CD4-positive, alpha-beta T cell treated with Interleukin-15 for 4 hours (primary cell): ENCODE measurements around the gene EDC3.

Experiments
- DNase-seq: peaks from one replicate; pipeline ENCODE4 v3.0.0-alpha.2; 2020; ENCODE audit warnings: low spot score

EDC3 gene

GRCh38 chr15:74624020-74624602 lies 71.7 kb downstream of the EDC3 start:
- DNase-seq = no peak

- no peak for DNase-seq
Observed at GRCh38 chr15:74622758-74623157, 73.1 kb downstream of the EDC3 start.

GRCh38 chr15:74621936-74622335 lies 73.9 kb downstream of the EDC3 start:
- no peak for DNase-seq

- DNase-seq = no peak
Observed at GRCh38 chr15:74621546-74621920, 74.3 kb downstream of the EDC3 start.

GRCh38 chr15:74620636-74621545 lies 74.9 kb downstream of the EDC3 start:
- peak; percentile 78 for DNase-seq

- no peak for DNase-seq
Observed at GRCh38 chr15:74619916-74620635, 75.7 kb downstream of the EDC3 start.

- no peak for DNase-seq
Observed at GRCh38 chr15:74618841-74619596, 76.8 kb downstream of the EDC3 start.

- no peak for DNase-seq
Observed at GRCh38 chr15:74616996-74617395, 78.8 kb downstream of the EDC3 start.

GRCh38 chr15:74616366-74616939 lies 79.4 kb downstream of the EDC3 start:
- DNase-seq = peak; percentile 50

GRCh38 chr15:74615508-74616365 lies 80.1 kb downstream of the EDC3 start, which contains the start of gene CLK3:
TSS of gene CLK3 (plus strand) at chr15:74615836. CDS start at chr15:74619197, 3,361 bp downstream.
- DNase-seq = peak; percentile 95

GRCh38 chr15:74614744-74615507 lies 80.9 kb downstream of the EDC3 start:
- DNase-seq = peak; percentile 93

- no peak for DNase-seq
Observed at GRCh38 chr15:74613953-74614743, 81.7 kb downstream of the EDC3 start.

GRCh38 chr15:74613089-74613952 lies 82.5 kb downstream of the EDC3 start:
- no peak for DNase-seq

- DNase-seq = no peak
Observed at GRCh38 chr15:74612677-74613076, 83.1 kb downstream of the EDC3 start.

- no peak for DNase-seq
Observed at GRCh38 chr15:74611834-74612233, 84.0 kb downstream of the EDC3 start.

GRCh38 chr15:74611341-74611740 lies 84.5 kb downstream of the EDC3 start:
- DNase-seq = no peak

GRCh38 chr15:74610302-74610951 lies 85.4 kb downstream of the EDC3 start:
- DNase-seq = no peak

GRCh38 chr15:74609938-74610301 lies 85.9 kb downstream of the EDC3 start:
- no peak for DNase-seq
